Measurements from ENCODE around the gene HDAC4. TPM values are rescaled to one million over a fixed set of nuclear protein-coding genes. Genes with fewer than 3 reads are reported as not detected.
A peak's percentile ranks its signal among the peaks of the same experiment; 100 is the strongest.

HDAC4 gene
- total and polyA plus RNA-seq, 2 of the 4 experiments (the other 2 are of a cell fraction), result 4.1 to 7.2 TPM

DNA sequence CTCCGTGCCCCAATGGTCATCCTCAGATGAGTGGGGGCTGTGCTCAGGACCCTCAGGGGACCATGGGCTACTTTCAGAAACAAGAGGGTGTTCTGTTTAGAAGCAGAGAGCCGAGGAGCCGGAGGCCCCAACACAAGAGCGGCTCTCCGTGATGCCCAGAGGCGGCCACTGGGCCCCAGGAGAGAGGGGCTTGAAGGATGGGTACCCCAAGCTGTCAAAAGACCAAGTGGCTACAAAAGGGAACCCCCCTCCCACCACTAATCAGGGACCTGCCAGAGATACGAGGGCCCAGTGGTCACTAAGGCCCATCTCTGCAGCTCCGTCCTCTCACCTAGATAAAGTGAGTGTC is 93.6 kb downstream of the HDAC4 start:
- H3K4ac ChIP-seq (ENCODE audit: low read depth, low read length), result no peak overlapping the region
- dilution Hi-C loops (cut with HindIII; ENCODE audit: low sequenced_read_pairs, unreplicated experiment), result no loop called here

More for the DNA sequence above, 93.6 kb downstream of the HDAC4 start:
- intact Hi-C loops (cut with micrococcal nuclease), result no loop called here
- H4K20me1 ChIP-seq (ENCODE audit: insufficient read depth, low read length), result peaks cover 14% of the 10 kb centered on the region; the same call in 1 of the 2 replicates
- no peak overlapping the region for H3K4me3 ChIP-seq (ENCODE audit: insufficient read depth, low read depth, low read length)
- H4K5ac ChIP-seq (ENCODE audit: low read depth, low read length), result no peak overlapping the region
- no peaks in the 10 kb centered on the region for H3K27me3 ChIP-seq (ENCODE audit: control insufficient read depth, insufficient read depth, low read length)
- TF ChIP-seq NFE2L2 (IDR thresholded peaks at IDR 0.05; ENCODE audit: low read depth, low read length), result no peak
- TF ChIP-seq FOS (IDR thresholded peaks at IDR 0.05; ENCODE audit: low read depth, low read length), result no peak
- no peak for TF ChIP-seq RCOR1 (IDR thresholded peaks at IDR 0.05; ENCODE audit: insufficient replicate concordance, low read length)
- no peak for TF ChIP-seq RAD21 (IDR thresholded peaks at IDR 0.05; ENCODE audit: low read length)
- TF ChIP-seq CHD1 (IDR thresholded peaks at IDR 0.05; ENCODE audit: low read depth, low read length), result no peak
- TF ChIP-seq, protein P1, sequence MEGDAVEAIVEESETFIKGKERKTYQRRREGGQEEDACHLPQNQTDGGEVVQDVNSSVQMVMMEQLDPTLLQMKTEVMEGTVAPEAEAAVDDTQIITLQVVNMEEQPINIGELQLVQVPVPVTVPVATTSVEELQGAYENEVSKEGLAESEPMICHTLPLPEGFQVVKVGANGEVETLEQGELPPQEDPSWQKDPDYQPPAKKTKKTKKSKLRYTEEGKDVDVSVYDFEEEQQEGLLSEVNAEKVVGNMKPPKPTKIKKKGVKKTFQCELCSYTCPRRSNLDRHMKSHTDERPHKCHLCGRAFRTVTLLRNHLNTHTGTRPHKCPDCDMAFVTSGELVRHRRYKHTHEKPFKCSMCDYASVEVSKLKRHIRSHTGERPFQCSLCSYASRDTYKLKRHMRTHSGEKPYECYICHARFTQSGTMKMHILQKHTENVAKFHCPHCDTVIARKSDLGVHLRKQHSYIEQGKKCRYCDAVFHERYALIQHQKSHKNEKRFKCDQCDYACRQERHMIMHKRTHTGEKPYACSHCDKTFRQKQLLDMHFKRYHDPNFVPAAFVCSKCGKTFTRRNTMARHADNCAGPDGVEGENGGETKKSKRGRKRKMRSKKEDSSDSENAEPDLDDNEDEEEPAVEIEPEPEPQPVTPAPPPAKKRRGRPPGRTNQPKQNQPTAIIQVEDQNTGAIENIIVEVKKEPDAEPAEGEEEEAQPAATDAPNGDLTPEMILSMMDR (conservative IDR thresholded peaks at IDR 0.05; ENCODE audit: low read depth, low read length), result no peak
- no peak for TF ChIP-seq MAZ (IDR thresholded peaks at IDR 0.05; ENCODE audit: borderline replicate concordance, low read depth, low read length)
- no peak for TF ChIP-seq RFX5 (IDR thresholded peaks at IDR 0.05; ENCODE audit: low read depth, low read length)
- TF ChIP-seq MAFK (IDR thresholded peaks at IDR 0.05; ENCODE audit: low read depth, low read length), result no peak
- TF ChIP-seq CEBPB (IDR thresholded peaks at IDR 0.05; ENCODE audit: low read depth, low read length), result no peak
- TF ChIP-seq POLR2A (IDR thresholded peaks at IDR 0.05; ENCODE audit: low read depth, low read length), result no peak
- TF ChIP-seq, protein P2, sequence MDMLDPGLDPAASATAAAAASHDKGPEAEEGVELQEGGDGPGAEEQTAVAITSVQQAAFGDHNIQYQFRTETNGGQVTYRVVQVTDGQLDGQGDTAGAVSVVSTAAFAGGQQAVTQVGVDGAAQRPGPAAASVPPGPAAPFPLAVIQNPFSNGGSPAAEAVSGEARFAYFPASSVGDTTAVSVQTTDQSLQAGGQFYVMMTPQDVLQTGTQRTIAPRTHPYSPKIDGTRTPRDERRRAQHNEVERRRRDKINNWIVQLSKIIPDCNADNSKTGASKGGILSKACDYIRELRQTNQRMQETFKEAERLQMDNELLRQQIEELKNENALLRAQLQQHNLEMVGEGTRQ (IDR thresholded peaks at IDR 0.05; ENCODE audit: low read depth, low read length), result no peak
- TF ChIP-seq SMC3 (IDR thresholded peaks at IDR 0.05; ENCODE audit: low read depth, low read length), result no peak
- TF ChIP-seq MXI1 (IDR thresholded peaks at IDR 0.05; ENCODE audit: borderline replicate concordance, low read depth, low read length), result no peak
- TF ChIP-seq, protein P3, sequence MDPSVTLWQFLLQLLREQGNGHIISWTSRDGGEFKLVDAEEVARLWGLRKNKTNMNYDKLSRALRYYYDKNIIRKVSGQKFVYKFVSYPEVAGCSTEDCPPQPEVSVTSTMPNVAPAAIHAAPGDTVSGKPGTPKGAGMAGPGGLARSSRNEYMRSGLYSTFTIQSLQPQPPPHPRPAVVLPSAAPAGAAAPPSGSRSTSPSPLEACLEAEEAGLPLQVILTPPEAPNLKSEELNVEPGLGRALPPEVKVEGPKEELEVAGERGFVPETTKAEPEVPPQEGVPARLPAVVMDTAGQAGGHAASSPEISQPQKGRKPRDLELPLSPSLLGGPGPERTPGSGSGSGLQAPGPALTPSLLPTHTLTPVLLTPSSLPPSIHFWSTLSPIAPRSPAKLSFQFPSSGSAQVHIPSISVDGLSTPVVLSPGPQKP (IDR thresholded peaks at IDR 0.05; ENCODE audit: borderline replicate concordance, low read depth, low read length), result no peak
- no peak for TF ChIP-seq BHLHE40 (IDR thresholded peaks at IDR 0.05; ENCODE audit: low read depth, low read length)
- no peak for ATAC-seq (ENCODE audit: low read depth)
- 0 out of 2 replicates have a peak overlapping the region, but pooled peaks have one; percentile 3 for H2AK5ac ChIP-seq (ENCODE audit: low read depth, low read length)
- peaks cover 23% of the 10 kb centered on the region for H3K9me1 ChIP-seq (ENCODE audit: insufficient read depth, low read length)
- no peaks in the 10 kb centered on the region for H3K9me3 ChIP-seq (ENCODE audit: control insufficient read depth, insufficient read depth, low read length)
- WGBS, 2 experiments (ENCODE audit: extremely low coverage in 2 of 2, insufficient read length in 1 of 2), result 100% methylated on average over 3 of the region's 8 CpGs; no CpG with 5 or more reads in 1 of the 2 experiments
- H2AFZ ChIP-seq (replicated peaks; ENCODE audit: low read length, poor library complexity), result no peak overlapping the region
- H3K18ac ChIP-seq (ENCODE audit: low read depth, low read length), result no peak overlapping the region
- no peak for DNase-seq
- peaks cover 43 to 84% of the 10 kb centered on the region in 2 experiments for H3K79me1 ChIP-seq (ENCODE audit: low read depth in 1 of 2, low read length in 2 of 2)
- H4K91ac ChIP-seq (ENCODE audit: insufficient read depth, low read depth, low read length), result no peak overlapping the region
- no peak overlapping the region for H2BK5ac ChIP-seq (ENCODE audit: low read depth, low read length, poor library complexity, severe bottlenecking)
- no peak overlapping the region for H2BK120ac ChIP-seq (ENCODE audit: low read depth, low read length)
- ChIA-PET CTCF (no interaction called here), POLR2A (ENCODE audit: unreplicated experiment) (no interaction called here)
- peaks cover 23% of the 10 kb centered on the region; the same call in 1 of the 2 replicates for H3K4me1 ChIP-seq (ENCODE audit: control insufficient read depth, insufficient read depth, low read length)
- H4K8ac ChIP-seq (ENCODE audit: low read depth in 2 of 2, low read length in 2 of 2), result no peak overlapping the region
- H2BK20ac ChIP-seq (ENCODE audit: low read depth, low read length), result no peak overlapping the region
- H2AK9ac ChIP-seq (replicated peaks; ENCODE audit: low read depth, low read length, poor library complexity), result peak overlapping the region; percentile 48
- no peak overlapping the region for H3K27ac ChIP-seq (ENCODE audit: insufficient read depth, low read length)
- BruUV-seq (replicated peaks), result no TSS peak
- in situ Hi-C loops (cut with MboI; ENCODE audit: low sequenced_read_pairs), result no loop called here
- H3K56ac ChIP-seq (ENCODE audit: extremely low read depth, insufficient read depth, low read length), result no peak overlapping the region
- no peak overlapping the region for H3K9ac ChIP-seq (ENCODE audit: low read depth, low read length)
- no peak overlapping the region for H2BK15ac ChIP-seq (ENCODE audit: low read depth, low read length)
- H3K14ac ChIP-seq (replicated peaks; ENCODE audit: low read depth, low read length), result no peak overlapping the region
- 0 out of 2 replicates have a peak overlapping the region, but pooled peaks have one; percentile 29 for H3K23ac ChIP-seq (ENCODE audit: low read depth, low read length)
- no peak overlapping the region for H3K4me2 ChIP-seq (ENCODE audit: low read depth, low read length)
- peaks cover 4% of the 10 kb centered on the region; the same call in 1 of the 2 replicates for H3K36me3 ChIP-seq (ENCODE audit: control insufficient read depth, insufficient read depth, low read length)

Measured in IMR-90 (cell line).